ENCODE results near the gene CACNA1H.

CACNA1H gene

GRCh38 chr16:1129106-1129960 is 23.6 kb upstream of the CACNA1H start:
- TF ChIP-seq ZFX (IDR thresholded peaks at IDR 0.05; ENCODE audit: borderline replicate concordance) (no peak), CTCF (IDR thresholded peaks at IDR 0.05) (no peak)
- no peak overlapping the region for H3K27ac ChIP-seq

GRCh38 chr16:1130382-1130781 is 22.5 kb upstream of the CACNA1H start:
- no peak overlapping the region for H3K27ac ChIP-seq

DNA sequence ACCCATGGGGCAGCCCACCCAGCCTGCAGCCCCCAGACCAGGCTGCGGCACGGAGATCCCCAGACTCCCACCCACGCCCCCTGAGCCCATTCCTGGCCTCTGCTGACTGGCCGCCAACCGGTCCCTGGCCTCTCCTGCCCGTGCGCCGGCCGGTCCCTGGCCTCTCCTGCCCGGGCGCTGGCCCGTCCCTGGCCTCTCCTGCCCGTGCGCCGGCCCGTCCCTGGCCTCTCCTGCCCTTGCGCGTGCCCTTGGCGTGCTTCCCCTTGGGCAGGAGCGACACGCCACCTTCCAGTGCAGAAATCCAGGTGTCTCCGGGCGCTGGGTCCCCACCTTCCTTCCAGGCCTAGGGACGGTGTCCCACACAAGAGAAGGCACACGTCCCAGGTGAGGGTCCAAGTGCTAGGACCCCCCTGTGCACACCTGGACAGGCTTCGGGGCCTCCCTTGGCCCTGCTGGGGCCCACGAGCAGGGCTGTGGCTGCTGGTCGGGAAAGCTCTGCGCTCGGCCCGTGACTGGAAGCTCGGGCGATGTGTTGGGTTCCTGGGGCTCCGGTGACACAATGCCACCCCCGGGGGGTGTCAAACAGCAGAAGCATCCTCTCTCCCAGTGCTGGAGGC is 21.4 kb upstream of the CACNA1H start:
- no peak overlapping the region for H3K27ac ChIP-seq
- TF ChIP-seq ZFX (IDR thresholded peaks at IDR 0.05; ENCODE audit: borderline replicate concordance) (no peak), CTCF (IDR thresholded peaks at IDR 0.05) (no peak)

More at GRCh38 chr16:1130382-1130781, 22.5 kb upstream of the CACNA1H start:
- TF ChIP-seq ZFX (IDR thresholded peaks at IDR 0.05; ENCODE audit: borderline replicate concordance) = no peak
- TF ChIP-seq CTCF (IDR thresholded peaks at IDR 0.05) = no peak

GRCh38 chr16:1132431-1132830 is 20.5 kb upstream of the CACNA1H start:
- TF ChIP-seq CTCF (IDR thresholded peaks at IDR 0.05) = no peak
- no peak overlapping the region for H3K27ac ChIP-seq

GRCh38 chr16:1133271-1133670 is 19.6 kb upstream of the CACNA1H start:
- TF ChIP-seq CTCF (IDR thresholded peaks at IDR 0.05) (no peak), ZFX (IDR thresholded peaks at IDR 0.05; ENCODE audit: borderline replicate concordance) (no peak)
- H3K27ac ChIP-seq = no peak overlapping the region

- TF ChIP-seq ZFX (IDR thresholded peaks at IDR 0.05; ENCODE audit: borderline replicate concordance) (no peak), CTCF (IDR thresholded peaks at IDR 0.05) (no peak)
- H3K27ac ChIP-seq = no peak overlapping the region
These were observed 18.9 kb upstream of the CACNA1H start for GRCh38 chr16:1133810-1134520.
